ENCODE data around the gene RABGAP1L. TPM values are rescaled to one million over a fixed set of nuclear protein-coding genes. Genes with fewer than 3 reads are reported as not detected.

RABGAP1L gene
- total and polyA plus RNA-seq, 2 of the 8 experiments (the other 6 are each of a cell fraction or from before 2014, with no cell fraction given) = 33.3 to 156 TPM

- TF ChIP-seq CTCF (IDR thresholded peaks at IDR 0.05; ENCODE audit: control extremely low read depth in 1 of 3, insufficient read depth in 1 of 3, low read depth in 1 of 3, low read length in 3 of 3) = no peak
- TF ChIP-seq RAD21 (IDR thresholded peaks at IDR 0.05 in 1 of 2, conservative IDR thresholded peaks at IDR 0.05 in 1 of 2; ENCODE audit: low read depth in 2 of 2, low read length in 2 of 2) = no peak
- TF ChIP-seq BACH1 (IDR thresholded peaks at IDR 0.05; ENCODE audit: low read length) = no peak
- no peak for TF ChIP-seq ZNF274 (IDR thresholded peaks at IDR 0.05; ENCODE audit: borderline replicate concordance, extremely low read depth, low read length)
- TF ChIP-seq KDM5A (IDR thresholded peaks at IDR 0.05; ENCODE audit: low read length) = no peak
- no peak for TF ChIP-seq MAFK (IDR thresholded peaks at IDR 0.05; ENCODE audit: low read depth, low read length)
- TF ChIP-seq FOSL1 (IDR thresholded peaks at IDR 0.05; ENCODE audit: insufficient read depth, low read depth, low read length) = no peak
Measured at GRCh38 chr1:174116042-174116441, 43.3 kb upstream of the RABGAP1L start (continued).

All from H1 (cell line).